Naive thymus-derived CD8-positive, alpha-beta T cell (primary cell): ENCODE measurements around the gene TNS1. TPM values are rescaled to one million over a fixed set of nuclear protein-coding genes. Genes with fewer than 3 reads are reported as not detected.

Source experiments
- ATAC-seq, 2 donors: fragments of 150-1000 bp; cut with Tn5 transposase in 1 of 2; sonication (Bioruptor Pico), chemical (Tn5 transposase) in 1 of 2; 1 replicate in 1 of 2; 2 replicates in 1 of 2; pipeline ENCODE4 v1.10.0; 2021; ENCODE audit warnings: mild to moderate bottlenecking in 2 of 2, moderate library complexity in 2 of 2
- POLR2A ChIA-PET: fragments of 350-600 bp; sonication (Branson Sonifier 250); formaldehyde crosslinking; loops from one replicate; lab custom pipeline; 2021; ENCODE audit warnings: antibody characterized with exemption; lab: Charles Lee
- DNase-seq, 10 donors: peaks; one replicate each; pipeline versions ENCODE4 v3.0.0 to v3.0.0-alpha.2; 2020 to 2022
- H3K27ac Mint-ChIP-seq, 10 donors: one replicate each; pipeline ENCODE4 v1.8.0; 2020 to 2022; ENCODE audit warnings: mild to moderate bottlenecking in 10 of 10, mixed read lengths in 10 of 10, moderate library complexity in 4 of 10, inconsistent platforms in 1 of 10
- H3K27me3 Mint-ChIP-seq, 5 donors: one replicate each; pipeline ENCODE4 v1.8.0; 2021 to 2022; ENCODE audit warnings: mixed read lengths in 5 of 5
- H3K36me3 Mint-ChIP-seq, 3 donors: one replicate each; pipeline ENCODE4 v1.8.0; 2020 to 2022; ENCODE audit warnings: mixed read lengths in 3 of 3, mild to moderate bottlenecking in 2 of 3, inconsistent platforms in 1 of 3
- H3K4me1 Mint-ChIP-seq, 4 donors: one replicate each; pipeline ENCODE4 v1.8.0; 2021 to 2022; ENCODE audit warnings: mixed read lengths in 4 of 4
- H3K4me3 Mint-ChIP-seq, 10 donors: one replicate each; pipeline ENCODE4 v1.8.0; 2020 to 2022; ENCODE audit warnings: mild to moderate bottlenecking in 10 of 10, mixed read lengths in 10 of 10, moderate library complexity in 6 of 10, inconsistent platforms in 1 of 10
- H3K9me3 Mint-ChIP-seq, 9 donors: one replicate each; pipeline ENCODE4 v1.8.0; 2020 to 2022; ENCODE audit warnings: mixed read lengths in 9 of 9, mild to moderate bottlenecking in 3 of 9, inconsistent platforms in 1 of 9, moderate library complexity in 1 of 9
- polyA plus RNA-seq, 3 donors: library from polyadenylated mRNA; unstranded; fragments of 300-500 nt; fragmentation: Illumina TruSeq; gene quantifications; one replicate each; pipeline ENCODE4 v1.2.3, GENCODE V29; 2021
- total RNA-seq, 8 experiments: library from RNA in 2 of 8; stranded (reverse) in 2 of 8; gene quantifications; one replicate each; pipeline ENCODE4 v1.2.3 and lab custom pipeline; 2021 to 2026

The TNS1 gene
- total and polyA plus RNA-seq, 5 experiments from 2014 or later, result 0.21 to 0.47 TPM; not detected in 3

DNA sequence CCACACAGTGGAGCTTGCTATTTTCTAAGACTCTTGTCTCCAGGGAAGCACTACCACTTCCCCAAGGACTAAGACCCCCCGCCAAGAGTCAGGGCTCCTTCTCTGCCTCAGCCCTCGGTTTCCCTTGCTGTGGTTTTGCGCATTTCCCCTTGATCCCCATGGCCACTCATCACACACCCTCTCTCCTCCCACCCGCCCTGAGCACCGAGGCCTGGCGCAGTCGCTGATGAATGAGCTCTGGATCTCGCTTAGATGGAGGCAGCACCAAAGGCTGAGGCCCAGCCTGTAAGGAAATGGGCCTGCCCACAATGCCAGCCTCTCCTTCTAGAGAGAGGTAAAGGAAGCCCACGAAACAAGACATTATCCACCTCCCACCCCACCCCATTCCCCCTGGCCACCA, 96.9 kb downstream of the TNS1 start:
- peaks cover 7 to 51% (median 25%) of the 10 kb centered on the region in 5 donors for H3K27me3 Mint-ChIP-seq
- POLR2A ChIA-PET, result no interaction called here

GRCh38 chr2:217905395-217905794, 97.4 kb downstream of the TNS1 start:
- Mint-ChIP-seq H3K27me3 (peaks cover 7 to 51% (median 25%) of the 10 kb centered on the region in 5 donors), H3K4me3 (peak overlapping the region in 1 of 10 donors; percentile 36), H3K9me3 (no peaks in the 10 kb centered on the region), H3K4me1 (peaks cover 2 to 33% (median 21%) of the 10 kb centered on the region in 4 donors), H3K36me3 (no peaks in the 10 kb centered on the region), H3K27ac (no peak overlapping the region)
- DNase-seq (no peak), ATAC-seq (peak in 1 of 2 donors; percentile 12)
- POLR2A ChIA-PET, result no interaction called here

More for the DNA sequence above, 96.9 kb downstream of the TNS1 start:
- no peaks in the 10 kb centered on the region for H3K9me3 Mint-ChIP-seq
- peak overlapping the region in 2 of 10 donors; percentile 34 to 36 for H3K4me3 Mint-ChIP-seq
- no peak for ATAC-seq
- DNase-seq, result no peak
- H3K27ac Mint-ChIP-seq, result no peak overlapping the region
- peaks cover 2 to 33% (median 21%) of the 10 kb centered on the region in 4 donors for H3K4me1 Mint-ChIP-seq
- H3K36me3 Mint-ChIP-seq, result no peaks in the 10 kb centered on the region

DNA sequence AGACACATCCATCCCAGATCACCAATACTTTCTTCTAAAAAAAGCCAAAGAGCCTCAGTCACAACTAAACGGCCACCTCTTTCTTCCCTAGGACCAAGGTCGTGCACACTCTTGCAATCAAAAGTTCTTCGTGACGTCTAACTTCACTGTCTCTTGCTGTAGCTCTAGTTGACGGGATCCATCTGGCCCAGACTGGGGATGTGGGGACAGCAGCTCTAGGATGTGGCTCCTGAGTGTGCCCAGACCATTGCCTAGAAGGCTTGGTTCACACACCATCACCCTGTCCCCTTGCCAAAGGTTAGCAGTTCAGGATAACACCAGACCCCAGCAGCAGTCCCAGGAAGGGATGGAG, 98.2 kb downstream of the TNS1 start:
- no peaks in the 10 kb centered on the region for H3K9me3 Mint-ChIP-seq
- no peaks in the 10 kb centered on the region for H3K36me3 Mint-ChIP-seq
- ATAC-seq (no peak), DNase-seq (no peak)
- no peak overlapping the region for H3K27ac Mint-ChIP-seq
- POLR2A ChIA-PET, result no interaction called here
- H3K4me3 Mint-ChIP-seq, result no peak overlapping the region
- H3K27me3 Mint-ChIP-seq, result peaks cover 7 to 51% (median 25%) of the 10 kb centered on the region in 5 donors
- H3K4me1 Mint-ChIP-seq, result peaks cover 2 to 33% (median 21%) of the 10 kb centered on the region in 4 donors

DNA sequence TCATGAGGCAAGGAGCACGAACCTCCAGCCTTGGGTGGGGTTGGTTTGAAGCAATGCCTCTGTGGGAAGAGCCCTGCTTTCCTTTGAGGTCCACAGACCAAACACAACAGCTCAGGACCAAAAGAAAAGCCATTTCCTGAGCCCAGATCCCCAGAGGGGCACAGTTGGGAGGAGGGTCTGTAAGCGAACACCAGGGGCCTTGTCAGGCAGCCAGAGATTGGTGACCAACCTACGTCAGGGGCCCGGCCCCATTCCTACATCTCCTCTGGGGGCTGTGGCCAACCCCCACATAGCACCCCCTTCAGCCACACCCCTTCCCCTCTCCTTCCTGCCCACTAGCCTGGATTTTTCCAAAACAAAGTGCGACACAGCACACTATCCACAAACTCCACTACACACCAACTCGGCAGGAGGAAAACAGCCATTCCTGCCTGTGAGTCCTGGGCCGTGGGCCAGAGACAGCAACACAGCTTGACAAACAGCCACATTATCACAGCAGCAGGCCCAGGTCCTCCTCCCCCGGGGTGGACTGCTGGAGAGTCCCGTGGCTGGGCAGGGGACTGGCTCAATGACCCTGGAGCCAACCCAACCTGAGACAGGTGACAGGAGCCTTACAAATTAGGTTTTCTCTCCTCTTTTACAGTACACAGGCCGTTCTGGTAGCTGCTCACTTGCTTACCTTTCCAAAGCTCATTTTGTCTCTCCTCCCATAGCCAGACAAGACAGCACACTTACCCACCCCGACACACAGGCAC, 98.8 kb downstream of the TNS1 start:
- Mint-ChIP-seq H3K27me3 (peaks cover 7 to 51% (median 25%) of the 10 kb centered on the region in 5 donors), H3K36me3 (no peaks in the 10 kb centered on the region), H3K27ac (no peak overlapping the region), H3K4me3 (no peak overlapping the region), H3K9me3 (no peaks in the 10 kb centered on the region), H3K4me1 (peaks cover 2 to 33% (median 21%) of the 10 kb centered on the region in 4 donors)
- no peak for DNase-seq
- POLR2A ChIA-PET, result no interaction called here
- ATAC-seq, result no peak

GRCh38 chr2:217903142-217903858, 99.5 kb downstream of the TNS1 start:
- ATAC-seq (no peak), DNase-seq (no peak)
- Mint-ChIP-seq H3K27me3 (peaks cover 7 to 50% (median 24%) of the 10 kb centered on the region in 5 donors), H3K4me3 (no peak overlapping the region), H3K27ac (peak overlapping the region in 3 of 10 donors; percentile 2 to 49 (median 18)), H3K4me1 (peaks cover 2 to 33% (median 21%) of the 10 kb centered on the region in 4 donors), H3K36me3 (no peaks in the 10 kb centered on the region), H3K9me3 (no peaks in the 10 kb centered on the region)
- POLR2A ChIA-PET, result no interaction called here

GRCh38 chr2:217902379-217903141, 100.2 kb downstream of the TNS1 start:
- H3K36me3 Mint-ChIP-seq, result no peaks in the 10 kb centered on the region
- H3K4me1 Mint-ChIP-seq, result peaks cover 2 to 33% (median 21%) of the 10 kb centered on the region in 4 donors
- peaks cover 7 to 42% (median 17%) of the 10 kb centered on the region in 5 donors for H3K27me3 Mint-ChIP-seq
- POLR2A ChIA-PET, result no interaction called here
- no peak overlapping the region for H3K4me3 Mint-ChIP-seq
- H3K27ac Mint-ChIP-seq, result peak overlapping the region in 1 of 10 donors; percentile 49
- DNase-seq, result peak in 1 of 10 donors; percentile 15
- no peaks in the 10 kb centered on the region for H3K9me3 Mint-ChIP-seq
- ATAC-seq, result no peak

- H3K9me3 Mint-ChIP-seq, result no peaks in the 10 kb centered on the region
- no peak for DNase-seq
- POLR2A ChIA-PET, result no interaction called here
- H3K27me3 Mint-ChIP-seq, result peaks cover 7 to 36% (median 14%) of the 10 kb centered on the region in 5 donors
- no peak overlapping the region for H3K4me3 Mint-ChIP-seq
- H3K36me3 Mint-ChIP-seq, result no peaks in the 10 kb centered on the region
- H3K27ac Mint-ChIP-seq, result no peak overlapping the region
- ATAC-seq, result no peak
- H3K4me1 Mint-ChIP-seq, result peaks cover 2 to 33% (median 21%) of the 10 kb centered on the region in 4 donors
Measured at GRCh38 chr2:217901835-217902378, 100.9 kb downstream of the TNS1 start.

- no peaks in the 10 kb centered on the region for H3K36me3 Mint-ChIP-seq
- peaks cover 2 to 30% (median 19%) of the 10 kb centered on the region in 4 donors for H3K4me1 Mint-ChIP-seq
- POLR2A ChIA-PET, result no interaction called here
- ATAC-seq (no peak), DNase-seq (no peak)
- H3K9me3 Mint-ChIP-seq, result no peaks in the 10 kb centered on the region
- no peak overlapping the region for H3K27ac Mint-ChIP-seq
- peaks cover 6 to 31% (median 11%) of the 10 kb centered on the region in 5 donors for H3K27me3 Mint-ChIP-seq
- no peak overlapping the region for H3K4me3 Mint-ChIP-seq
Measured at GRCh38 chr2:217901400-217901799, 101.4 kb downstream of the TNS1 start.

DNA sequence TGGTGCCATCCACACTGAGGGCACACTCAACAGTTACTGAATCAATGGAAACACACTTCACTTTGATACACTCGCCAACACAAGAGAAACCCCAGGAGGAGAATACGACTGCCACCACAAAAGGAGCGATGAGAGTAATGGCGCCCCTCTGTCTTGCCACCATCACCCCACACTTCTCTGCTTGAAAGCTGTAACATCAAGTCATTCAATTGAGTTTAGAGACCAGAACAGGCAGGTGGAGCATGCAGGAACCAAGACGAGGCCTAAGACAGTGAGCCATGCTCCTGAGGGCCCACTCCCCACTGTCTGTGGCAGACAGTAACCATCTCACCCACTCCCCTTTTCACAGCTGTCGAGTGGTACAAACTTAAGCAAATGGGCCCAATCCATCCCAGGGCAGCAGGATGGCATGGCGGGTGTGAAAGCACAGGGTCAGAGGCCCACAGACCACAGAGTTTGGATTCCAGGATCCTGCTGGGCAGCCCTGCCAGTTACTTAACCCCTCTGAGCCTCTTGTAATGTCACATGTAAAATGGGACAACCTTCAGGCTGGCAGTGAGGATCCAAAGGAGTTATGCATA, 101.9 kb downstream of the TNS1 start:
- ATAC-seq, result no peak
- Mint-ChIP-seq H3K27ac (no peak overlapping the region), H3K4me1 (peaks cover 2 to 26% (median 14%) of the 10 kb centered on the region in 4 donors), H3K4me3 (no peak overlapping the region), H3K9me3 (no peaks in the 10 kb centered on the region), H3K27me3 (peaks cover 4 to 28% (median 9%) of the 10 kb centered on the region in 5 donors), H3K36me3 (no peaks in the 10 kb centered on the region)
- POLR2A ChIA-PET, result no interaction called here
- no peak for DNase-seq

DNA sequence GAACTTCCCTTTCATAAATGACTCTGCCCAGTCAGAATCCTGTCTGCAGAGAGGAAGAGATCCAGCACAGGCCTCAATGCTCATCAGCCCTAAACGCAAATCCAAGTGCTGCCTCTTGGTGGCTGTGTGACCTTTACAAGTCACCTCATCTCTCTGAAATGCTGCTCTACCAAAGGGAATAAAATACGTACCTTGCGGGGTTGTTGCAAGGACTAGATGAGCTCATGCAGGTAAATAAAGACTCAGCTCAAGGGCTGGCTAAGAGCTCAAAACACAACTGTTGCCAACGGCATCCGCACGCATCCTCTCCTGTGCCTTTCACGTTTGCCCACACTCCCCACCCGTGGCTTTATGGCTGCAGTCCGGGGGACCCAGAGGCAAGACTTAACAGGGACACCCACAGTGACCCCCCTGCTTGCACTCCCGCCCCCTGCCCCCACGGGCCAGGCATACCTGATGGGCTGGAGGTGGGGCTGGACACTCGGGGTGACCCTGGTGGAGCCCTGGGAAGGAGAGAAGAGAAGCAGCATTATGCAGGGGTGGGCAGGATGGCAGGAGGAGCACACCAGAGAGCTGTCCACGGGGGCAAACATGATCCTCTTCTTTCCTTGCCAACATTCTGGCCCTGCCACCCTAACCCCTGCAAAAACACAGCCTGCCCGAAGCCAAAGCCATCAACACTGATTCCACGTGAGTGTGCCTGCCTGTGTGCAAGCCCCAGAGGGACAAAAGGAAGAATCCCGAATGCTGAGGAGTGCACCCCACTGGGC, 102.6 kb downstream of the TNS1 start:
- no peaks in the 10 kb centered on the region for H3K36me3 Mint-ChIP-seq
- POLR2A ChIA-PET, result no interaction called here
- peaks cover 2 to 22% (median 9%) of the 10 kb centered on the region in 4 donors for H3K4me1 Mint-ChIP-seq
- no peak overlapping the region for H3K27ac Mint-ChIP-seq
- H3K27me3 Mint-ChIP-seq, result peaks cover 4 to 22% (median 9%) of the 10 kb centered on the region in 5 donors
- ATAC-seq (no peak), DNase-seq (no peak)
- no peak overlapping the region for H3K4me3 Mint-ChIP-seq
- H3K9me3 Mint-ChIP-seq, result no peaks in the 10 kb centered on the region

- DNase-seq (no peak), ATAC-seq (no peak)
- Mint-ChIP-seq H3K9me3 (no peaks in the 10 kb centered on the region), H3K27ac (no peak overlapping the region), H3K36me3 (no peaks in the 10 kb centered on the region), H3K4me1 (peaks cover 2 to 15% (median 4%) of the 10 kb centered on the region in 4 donors), H3K27me3 (peaks cover 3 to 14% (median 7%) of the 10 kb centered on the region in 5 donors), H3K4me3 (no peak overlapping the region)
- POLR2A ChIA-PET, result no interaction called here
Measured at GRCh38 chr2:217899231-217900009, 103.4 kb downstream of the TNS1 start.
